BJ (cell line): Measurements from ENCODE around the gene EML6. TPM values are rescaled to one million over a fixed set of nuclear protein-coding genes. Genes with fewer than 3 reads are reported as not detected.

ENCODE experiments used
- CTCF ChIA-PET: fragments of 350-600 bp; formaldehyde crosslinking; extraction: SDS; loops from one replicate; lab custom pipeline; 2021; ENCODE audit warnings: antibody characterized with exemption, inconsistent platforms; lab: Yijun Ruan, JAX
- POLR2A ChIA-PET: fragments of 300-600 bp; sonication (Branson Sonifier 250); formaldehyde crosslinking; extraction: SDS; loops from one replicate; lab custom pipeline; 2021; ENCODE audit warnings: antibody characterized with exemption; lab: Charles Lee
- DNase-seq: peaks from one replicate; pipeline ENCODE4 v3.0.0-alpha.2; 2011; ENCODE audit warnings: low read depth
- H3K27me3 ChIP-seq: 2 replicates; pipeline ENCODE4 v1.6.0; 2011; ENCODE audit warnings: low read length; ENCODE audit not compliant: control insufficient read depth, insufficient read depth
- H3K36me3 ChIP-seq: 2 replicates; pipeline ENCODE4 v1.5.1; 2011; ENCODE audit warnings: low read length; ENCODE audit not compliant: control insufficient read depth, insufficient read depth
- H3K4me3 ChIP-seq: 2 replicates; pipeline ENCODE4 v1.5.1; 2011; ENCODE audit warnings: low read depth, mild to moderate bottlenecking, control low read depth, low read length
- polyA plus RNA-seq: library from polyadenylated mRNA; depleted of rRNA; stranded (reverse); fragments of >200 nt; gene quantifications from 2 replicates; pipeline ENCODE4 v1.2.3, GENCODE V29; 2011
- TF ChIP-seq, protein P1 (sequence below): IDR thresholded peaks from 2 replicates; pipeline ENCODE4 v1.5.1; 2011; ENCODE audit warnings: low read depth, mild to moderate bottlenecking, control low read depth, inconsistent platforms, low read length, moderate library complexity; ENCODE audit not compliant: insufficient read depth

The EML6 gene
- polyA plus RNA-seq, 1 experiment: 0.18 TPM

DNA sequence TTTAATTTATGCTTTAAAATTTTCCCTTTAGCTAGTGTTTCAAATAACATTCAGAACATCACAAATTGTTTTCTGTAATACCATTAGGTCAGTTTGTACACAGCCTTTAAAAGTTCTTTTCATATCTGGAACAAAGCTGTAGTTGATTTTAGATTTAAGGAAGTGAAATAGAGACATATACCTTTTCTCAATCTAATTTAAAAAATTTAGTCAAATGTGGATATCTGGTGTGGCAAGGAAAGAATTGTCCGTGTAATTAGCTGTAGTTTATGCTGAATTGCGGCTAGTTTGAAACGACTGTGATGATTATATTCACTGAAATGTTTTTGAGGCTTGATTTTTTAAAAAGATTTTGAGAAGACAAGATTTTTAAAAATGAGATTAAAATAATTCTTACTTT is 59.9 kb downstream of the EML6 start:
- no peaks in the 10 kb centered on the region; the same call in 1 of the 2 replicates for H3K27me3 ChIP-seq
- H3K36me3 ChIP-seq: no peaks in the 10 kb centered on the region
- CTCF ChIA-PET: no interaction called here
- TF ChIP-seq, protein P1, sequence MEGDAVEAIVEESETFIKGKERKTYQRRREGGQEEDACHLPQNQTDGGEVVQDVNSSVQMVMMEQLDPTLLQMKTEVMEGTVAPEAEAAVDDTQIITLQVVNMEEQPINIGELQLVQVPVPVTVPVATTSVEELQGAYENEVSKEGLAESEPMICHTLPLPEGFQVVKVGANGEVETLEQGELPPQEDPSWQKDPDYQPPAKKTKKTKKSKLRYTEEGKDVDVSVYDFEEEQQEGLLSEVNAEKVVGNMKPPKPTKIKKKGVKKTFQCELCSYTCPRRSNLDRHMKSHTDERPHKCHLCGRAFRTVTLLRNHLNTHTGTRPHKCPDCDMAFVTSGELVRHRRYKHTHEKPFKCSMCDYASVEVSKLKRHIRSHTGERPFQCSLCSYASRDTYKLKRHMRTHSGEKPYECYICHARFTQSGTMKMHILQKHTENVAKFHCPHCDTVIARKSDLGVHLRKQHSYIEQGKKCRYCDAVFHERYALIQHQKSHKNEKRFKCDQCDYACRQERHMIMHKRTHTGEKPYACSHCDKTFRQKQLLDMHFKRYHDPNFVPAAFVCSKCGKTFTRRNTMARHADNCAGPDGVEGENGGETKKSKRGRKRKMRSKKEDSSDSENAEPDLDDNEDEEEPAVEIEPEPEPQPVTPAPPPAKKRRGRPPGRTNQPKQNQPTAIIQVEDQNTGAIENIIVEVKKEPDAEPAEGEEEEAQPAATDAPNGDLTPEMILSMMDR: no peak
- POLR2A ChIA-PET: no interaction called here
- no peak overlapping the region for H3K4me3 ChIP-seq
- no peak for DNase-seq

DNA sequence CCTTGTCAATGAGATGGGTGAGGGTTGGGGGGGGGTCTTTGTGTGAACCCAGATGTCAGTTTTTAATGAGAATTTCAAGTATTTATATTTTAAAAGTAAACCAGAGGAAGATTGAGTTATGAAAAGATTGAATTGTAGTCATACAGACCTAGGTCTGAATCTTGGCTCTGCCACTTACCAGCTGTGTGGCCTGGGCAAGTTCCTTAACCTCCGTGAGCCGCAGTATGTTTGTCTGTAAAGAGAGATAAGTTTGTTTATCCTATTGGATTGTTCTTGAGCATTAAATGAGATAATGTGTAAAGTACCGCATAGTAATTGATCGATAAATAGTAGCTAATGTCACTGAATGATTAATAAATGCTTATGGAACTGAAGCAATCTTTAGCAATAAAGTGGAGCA is 63.8 kb downstream of the EML6 start:
- no peaks in the 10 kb centered on the region; the same call in 1 of the 2 replicates for H3K27me3 ChIP-seq
- ChIA-PET POLR2A (no interaction called here), CTCF (no interaction called here)
- no peak overlapping the region for H3K4me3 ChIP-seq
- TF ChIP-seq, protein P1: no peak
- H3K36me3 ChIP-seq: no peaks in the 10 kb centered on the region
- no peak for DNase-seq

DNA sequence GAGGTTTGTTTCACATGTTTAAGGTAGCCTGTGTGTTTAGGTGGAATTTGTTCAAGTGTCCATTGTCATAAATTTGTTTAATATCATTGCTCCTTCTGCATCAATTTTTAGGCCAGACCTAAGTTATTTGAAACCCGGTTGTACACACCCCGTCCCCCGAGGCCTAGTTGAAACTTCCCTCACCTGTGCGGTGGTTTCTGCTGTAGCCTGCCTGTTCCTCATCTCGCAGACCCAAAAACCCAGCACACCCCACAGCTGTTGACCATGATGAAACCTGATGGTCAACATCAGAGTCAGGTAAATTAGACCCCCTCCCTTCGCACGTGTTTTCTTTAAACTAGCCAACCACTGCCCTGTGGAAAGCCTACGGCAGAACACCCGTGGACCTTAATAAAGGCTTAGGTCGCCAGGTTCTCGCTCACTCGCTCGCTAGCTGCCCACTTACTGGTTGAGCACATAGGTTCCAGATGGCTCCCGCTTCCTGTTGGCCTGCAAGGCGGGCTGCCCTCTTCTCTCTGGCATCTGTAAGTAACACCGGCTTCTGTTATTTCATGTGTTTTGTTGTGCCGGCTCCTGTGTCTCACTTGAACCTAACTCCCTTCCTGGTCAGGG is 64.4 kb downstream of the EML6 start:
- DNase-seq: no peak
- no peaks in the 10 kb centered on the region; the same call in 1 of the 2 replicates for H3K27me3 ChIP-seq
- CTCF ChIA-PET: no interaction called here
- TF ChIP-seq, protein P1: no peak
- POLR2A ChIA-PET: no interaction called here
- H3K4me3 ChIP-seq: no peak overlapping the region
- H3K36me3 ChIP-seq: no peaks in the 10 kb centered on the region

DNA sequence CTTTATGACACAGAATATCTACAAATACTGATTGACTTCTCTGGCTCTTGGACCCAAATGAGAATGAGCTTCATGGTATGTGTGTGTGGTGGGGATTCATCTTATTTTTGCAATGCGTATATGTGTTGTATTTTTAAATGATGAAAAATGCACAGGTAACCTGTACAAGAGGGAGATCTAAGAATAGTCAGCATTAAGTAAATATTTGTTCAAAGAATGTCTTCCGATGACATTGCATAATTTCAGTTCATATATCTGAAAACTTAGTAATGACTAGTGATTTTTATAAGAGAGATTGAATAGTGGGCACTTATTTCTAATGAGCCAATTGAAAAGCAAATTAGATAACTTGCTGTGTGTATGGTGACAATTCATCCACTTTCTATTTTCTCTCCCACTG is 66.4 kb downstream of the EML6 start:
- no peaks in the 10 kb centered on the region; the same call in 1 of the 2 replicates for H3K27me3 ChIP-seq
- no peak overlapping the region for H3K4me3 ChIP-seq
- no peak for DNase-seq
- ChIA-PET CTCF (interaction anchor here (0.9 to 1.6 kb wide), 2 partner anchors 9 to 18 kb away, joined by 3 read pairs; no protein-coding TSS in a partner anchor), POLR2A (no interaction called here)
- TF ChIP-seq, protein P1: no peak
- H3K36me3 ChIP-seq: no peaks in the 10 kb centered on the region

DNA sequence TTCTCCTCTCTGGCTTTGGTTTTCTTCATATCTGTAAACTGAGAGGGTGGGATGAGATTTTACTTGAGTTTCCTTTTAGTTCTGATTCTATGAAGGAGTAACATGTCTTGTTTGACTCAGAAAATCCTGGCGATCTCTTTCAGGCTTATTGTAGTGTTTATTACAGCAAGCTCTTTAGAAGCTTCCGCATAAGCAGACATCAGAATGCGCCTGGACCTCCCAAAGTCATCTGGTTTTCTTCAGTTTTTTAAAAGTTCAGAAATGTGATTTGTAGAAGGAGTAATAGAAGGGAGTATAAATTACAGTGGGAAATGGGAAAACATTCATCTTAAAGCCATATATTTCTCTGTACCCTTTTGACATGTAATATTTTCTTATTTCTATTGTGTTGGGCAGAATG is 68.4 kb downstream of the EML6 start:
- TF ChIP-seq, protein P1: no peak
- H3K4me3 ChIP-seq: no peak overlapping the region
- no peaks in the 10 kb centered on the region for H3K36me3 ChIP-seq
- ChIA-PET CTCF (interaction anchor here (1.1 kb wide), 1 partner anchor 13 kb away, joined by 3 read pairs; no protein-coding TSS in a partner anchor), POLR2A (no interaction called here)
- DNase-seq: no peak
- peaks cover 2% of the 10 kb centered on the region for H3K27me3 ChIP-seq
